GM13976 (cell line): ENCODE measurements around the gene ZC3H15.

Experiments
- DNase-seq: peaks from one replicate; pipeline ENCODE4 v3.0.0; 2012; ENCODE audit warnings: low spot score
- in situ Hi-C: fragments of 300-500 bp; cut with MboI; formaldehyde crosslinking; loops from one replicate; pipeline ENCODE4 v1.12.0; 2022; ENCODE audit warnings: low sequenced_read_pairs, mixed read lengths, inconsistent platforms; ENCODE audit not compliant: unreplicated experiment
- TF ChIP-seq, protein P1 (sequence below): IDR thresholded peaks from 2 replicates; pipeline ENCODE4 v1.5.1; 2012; ENCODE audit warnings: borderline replicate concordance, mild to moderate bottlenecking; ENCODE audit not compliant: insufficient read depth; ENCODE audit errors: extremely low read depth, missing control alignments, control extremely low read depth

ZC3H15 gene

DNA sequence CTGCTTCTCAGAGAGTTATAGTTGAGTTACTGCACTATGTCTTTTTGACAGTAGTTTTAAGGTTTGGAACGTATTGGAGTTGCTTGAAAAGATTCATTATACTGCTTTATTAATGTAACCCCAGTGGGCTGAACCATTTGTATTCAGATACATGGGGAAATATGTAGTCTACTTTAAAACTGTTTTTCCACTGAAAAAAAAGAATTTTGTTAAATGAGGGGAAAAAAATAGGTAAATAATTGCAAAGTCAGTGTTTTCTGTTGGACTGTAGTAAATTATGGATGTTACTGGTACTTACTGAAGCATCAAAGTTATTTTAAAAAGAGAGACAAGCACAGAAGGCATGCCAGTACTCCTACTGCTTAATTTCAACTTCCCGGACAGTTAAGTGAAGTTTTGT lies 36.4 kb downstream of the ZC3H15 start:
- in situ Hi-C loops = no loop called here
- no peak for DNase-seq
- TF ChIP-seq, protein P1, sequence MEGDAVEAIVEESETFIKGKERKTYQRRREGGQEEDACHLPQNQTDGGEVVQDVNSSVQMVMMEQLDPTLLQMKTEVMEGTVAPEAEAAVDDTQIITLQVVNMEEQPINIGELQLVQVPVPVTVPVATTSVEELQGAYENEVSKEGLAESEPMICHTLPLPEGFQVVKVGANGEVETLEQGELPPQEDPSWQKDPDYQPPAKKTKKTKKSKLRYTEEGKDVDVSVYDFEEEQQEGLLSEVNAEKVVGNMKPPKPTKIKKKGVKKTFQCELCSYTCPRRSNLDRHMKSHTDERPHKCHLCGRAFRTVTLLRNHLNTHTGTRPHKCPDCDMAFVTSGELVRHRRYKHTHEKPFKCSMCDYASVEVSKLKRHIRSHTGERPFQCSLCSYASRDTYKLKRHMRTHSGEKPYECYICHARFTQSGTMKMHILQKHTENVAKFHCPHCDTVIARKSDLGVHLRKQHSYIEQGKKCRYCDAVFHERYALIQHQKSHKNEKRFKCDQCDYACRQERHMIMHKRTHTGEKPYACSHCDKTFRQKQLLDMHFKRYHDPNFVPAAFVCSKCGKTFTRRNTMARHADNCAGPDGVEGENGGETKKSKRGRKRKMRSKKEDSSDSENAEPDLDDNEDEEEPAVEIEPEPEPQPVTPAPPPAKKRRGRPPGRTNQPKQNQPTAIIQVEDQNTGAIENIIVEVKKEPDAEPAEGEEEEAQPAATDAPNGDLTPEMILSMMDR = no peak

DNA sequence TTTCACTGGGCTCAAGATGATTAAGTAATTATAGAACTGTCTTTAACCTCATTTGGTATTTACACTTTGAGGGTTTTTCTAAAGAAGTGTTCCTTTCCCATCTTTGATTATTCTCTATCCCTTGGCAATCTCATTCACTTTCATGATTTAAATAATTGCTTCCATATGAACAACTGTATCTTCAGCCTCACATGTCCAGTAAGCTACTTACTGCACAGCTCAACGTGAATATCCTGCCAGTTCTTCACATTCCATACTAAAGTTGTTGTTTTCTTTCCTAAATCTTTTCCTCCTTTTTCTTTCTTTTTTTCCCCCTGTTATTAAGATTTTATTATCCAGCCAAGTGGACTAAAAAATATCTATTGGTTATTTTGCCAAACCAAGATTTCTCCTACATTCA lies 37.7 kb downstream of the ZC3H15 start:
- DNase-seq = no peak
- TF ChIP-seq, protein P1 = no peak
- in situ Hi-C loops = no loop called here

DNA sequence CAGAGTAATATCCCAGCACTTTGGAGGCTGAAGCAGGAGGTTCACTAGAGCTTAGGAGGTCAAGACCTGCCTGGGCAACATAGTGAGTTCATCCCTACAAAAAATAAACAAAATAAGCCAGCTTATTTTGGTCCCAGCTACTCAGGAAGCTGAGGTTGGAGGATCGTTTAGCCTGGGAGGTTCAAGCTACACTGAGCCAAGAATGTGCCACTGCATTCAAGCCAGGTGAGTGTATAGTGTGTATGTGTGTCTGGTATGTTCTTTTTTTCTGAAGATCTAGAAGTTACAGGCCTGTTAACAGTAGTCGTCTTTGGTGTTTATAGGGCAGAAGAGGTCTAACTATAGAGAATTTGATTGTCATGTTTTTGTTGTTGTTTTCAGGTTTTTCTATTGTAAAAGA lies 40.2 kb downstream of the ZC3H15 start:
- in situ Hi-C loops = no loop called here
- TF ChIP-seq, protein P1 = no peak
- DNase-seq = no peak

DNA sequence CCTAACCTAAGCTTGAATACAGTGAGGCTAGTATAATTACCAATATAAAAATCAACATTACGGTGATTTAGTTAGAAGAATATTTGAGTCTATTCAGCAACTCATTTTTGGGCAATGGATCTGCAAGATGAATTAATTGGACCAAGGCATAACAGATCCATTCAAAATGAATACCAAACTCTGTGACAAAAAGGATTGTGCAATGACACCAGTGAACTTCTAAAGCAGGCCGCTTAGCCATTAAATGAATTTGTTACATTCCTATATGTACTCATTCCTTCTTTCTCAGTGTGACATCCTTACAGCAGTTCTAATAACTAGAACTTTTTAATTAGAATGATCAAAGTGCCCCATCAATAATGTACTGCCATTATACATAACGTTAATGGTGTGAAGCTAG lies 44.3 kb downstream of the ZC3H15 start:
- in situ Hi-C loops = no loop called here
- TF ChIP-seq, protein P1 = no peak
- no peak for DNase-seq

DNA sequence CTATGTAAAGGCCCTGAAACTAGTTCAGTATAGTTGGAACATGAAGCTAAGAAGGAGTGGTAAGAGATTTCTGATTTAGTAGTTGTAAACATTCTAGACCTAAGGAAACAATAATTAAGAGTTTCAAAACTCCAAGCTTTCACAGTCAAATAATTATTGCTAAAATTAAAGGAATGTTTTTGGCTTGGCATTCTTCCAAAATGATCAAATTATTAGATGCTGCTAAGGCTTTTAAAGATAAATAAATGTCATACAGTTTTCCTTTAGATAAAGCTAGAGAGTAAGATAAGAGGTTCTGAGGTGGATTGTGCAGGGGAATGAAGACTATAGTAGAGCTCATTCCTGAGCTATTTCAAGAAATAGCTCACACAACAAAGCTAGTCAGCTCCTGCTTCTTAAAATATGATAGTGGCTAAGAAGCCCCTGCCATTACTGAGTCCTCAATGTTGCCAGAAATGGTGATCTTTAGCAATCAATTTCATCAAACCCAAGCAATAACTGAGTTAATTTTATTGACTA lies 45.3 kb downstream of the ZC3H15 start:
- in situ Hi-C loops = no loop called here
- no peak for DNase-seq
- TF ChIP-seq, protein P1 = no peak

DNA sequence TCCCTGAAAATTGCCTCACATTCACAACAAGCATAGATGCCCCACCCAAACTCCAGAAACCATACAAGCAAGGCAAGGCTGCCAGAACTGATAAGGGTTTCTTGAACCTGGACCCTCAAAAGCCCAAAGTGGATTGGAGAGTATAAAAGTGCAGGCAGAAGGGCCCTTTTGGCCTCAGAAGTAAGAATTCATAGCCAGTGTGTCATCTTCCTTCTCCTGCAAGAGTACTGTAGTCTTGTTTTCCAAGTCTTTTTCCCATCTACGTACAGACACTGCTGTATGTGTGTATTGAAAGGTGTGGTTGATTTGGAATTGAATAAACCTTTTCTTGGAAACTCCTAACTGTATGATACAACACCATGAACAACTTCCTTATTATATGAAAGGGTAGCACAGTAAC lies 46.8 kb downstream of the ZC3H15 start:
- TF ChIP-seq, protein P1 = no peak
- DNase-seq = no peak
- in situ Hi-C loops = no loop called here

DNA sequence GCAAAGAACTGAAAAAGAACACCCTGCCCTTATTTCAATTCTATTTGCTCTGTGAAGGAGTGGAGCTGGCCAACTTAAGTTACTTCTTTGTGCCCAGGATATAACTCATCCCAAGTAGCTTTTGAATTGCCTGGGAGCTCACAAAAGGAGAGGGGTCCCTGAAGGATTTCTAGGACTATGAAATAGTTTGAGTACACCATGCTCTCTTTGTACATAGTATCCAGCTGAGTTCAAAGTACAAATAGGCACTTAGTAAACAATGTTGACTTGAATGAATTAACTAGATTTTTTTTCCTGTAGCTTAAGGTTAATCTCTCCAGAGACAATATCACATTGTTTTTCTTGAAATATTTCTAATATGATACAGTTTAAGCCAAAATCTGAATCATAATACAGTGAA lies 47.7 kb downstream of the ZC3H15 start:
- in situ Hi-C loops = no loop called here
- DNase-seq = no peak

More for the DNA sequence above, 47.7 kb downstream of the ZC3H15 start:
- TF ChIP-seq, protein P1 = no peak
